ENCODE measurements around the gene LBHD1.

Gene LBHD1

DNA sequence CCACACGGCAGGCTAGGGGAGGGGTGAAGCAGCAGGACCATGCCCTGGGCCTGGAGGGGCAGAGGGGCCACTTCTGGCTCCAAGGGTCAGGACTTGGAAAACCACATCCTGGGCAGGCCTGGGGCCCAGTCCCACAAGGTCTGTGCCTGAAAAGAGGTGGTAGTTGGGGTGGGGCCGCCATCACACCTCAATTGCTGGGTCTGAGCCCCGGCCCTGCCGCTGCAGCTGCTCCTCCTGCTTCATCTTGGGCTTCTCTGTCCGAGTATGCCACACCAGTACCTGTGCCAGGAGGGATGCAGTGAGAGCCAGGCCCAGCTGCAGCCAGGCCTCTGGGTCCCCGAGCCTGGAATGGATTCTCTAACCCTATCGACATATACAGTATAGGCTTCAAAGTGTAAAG lies 56.5 kb downstream of the LBHD1 start:
- no peak for DNase-seq (ENCODE audit: low read depth)

DNA sequence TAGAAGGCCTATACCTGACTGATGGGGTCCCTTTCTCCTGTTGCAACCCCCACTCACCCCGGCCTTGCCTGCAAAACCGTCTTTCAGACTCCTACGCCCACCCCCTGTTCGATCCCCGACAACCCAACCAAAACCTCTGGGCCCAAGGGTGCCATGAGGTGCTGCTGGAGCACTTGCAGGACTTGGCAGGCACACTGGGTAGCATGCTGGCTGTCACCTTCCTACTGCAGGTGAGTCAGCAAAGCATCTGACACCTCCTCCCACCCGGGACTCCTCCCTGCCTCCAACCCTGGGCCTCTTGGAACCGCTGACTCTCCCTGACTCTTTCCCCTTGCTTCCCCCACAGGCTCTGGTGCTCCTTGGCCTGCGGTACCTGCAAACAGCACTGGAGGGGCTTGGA lies 57.8 kb downstream of the LBHD1 start:
- DNase-seq (ENCODE audit: low read depth), result no peak

DNA sequence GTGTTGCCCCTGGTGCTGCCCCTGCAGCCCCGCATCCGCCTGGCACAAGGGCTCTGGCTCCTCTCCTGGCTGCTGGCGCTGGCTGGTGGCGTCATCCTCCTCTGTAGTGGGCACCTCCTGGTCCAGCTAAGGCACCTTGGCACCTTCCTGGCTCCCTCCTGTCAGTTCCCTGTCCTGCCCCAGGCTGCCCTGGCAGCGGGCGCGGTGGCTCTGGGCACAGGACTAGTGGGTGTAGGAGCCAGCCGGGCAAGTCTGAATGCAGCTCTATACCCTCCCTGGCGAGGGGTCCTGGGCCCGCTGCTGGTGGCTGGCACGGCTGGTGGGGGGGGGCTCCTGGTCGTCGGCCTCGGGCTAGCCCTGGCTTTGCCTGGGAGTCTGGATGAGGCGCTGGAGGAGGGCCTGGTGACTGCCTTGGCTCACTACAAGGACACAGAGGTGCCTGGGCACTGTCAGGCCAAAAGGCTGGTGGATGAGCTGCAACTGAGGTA lies 58.7 kb downstream of the LBHD1 start:
- no peak for DNase-seq (ENCODE audit: low read depth)

Measured in iris pigment epithelial cell (primary cell).